Measurements from ENCODE around the gene MKNK2. TPM values are rescaled to one million over a fixed set of nuclear protein-coding genes. Genes with fewer than 3 reads are reported as not detected.

The MKNK2 gene
- total and polyA plus RNA-seq, 2 of the 13 experiments (the other 11 are each of a cell fraction or from before 2014, with no cell fraction given), result 44.9 to 112 TPM

DNA sequence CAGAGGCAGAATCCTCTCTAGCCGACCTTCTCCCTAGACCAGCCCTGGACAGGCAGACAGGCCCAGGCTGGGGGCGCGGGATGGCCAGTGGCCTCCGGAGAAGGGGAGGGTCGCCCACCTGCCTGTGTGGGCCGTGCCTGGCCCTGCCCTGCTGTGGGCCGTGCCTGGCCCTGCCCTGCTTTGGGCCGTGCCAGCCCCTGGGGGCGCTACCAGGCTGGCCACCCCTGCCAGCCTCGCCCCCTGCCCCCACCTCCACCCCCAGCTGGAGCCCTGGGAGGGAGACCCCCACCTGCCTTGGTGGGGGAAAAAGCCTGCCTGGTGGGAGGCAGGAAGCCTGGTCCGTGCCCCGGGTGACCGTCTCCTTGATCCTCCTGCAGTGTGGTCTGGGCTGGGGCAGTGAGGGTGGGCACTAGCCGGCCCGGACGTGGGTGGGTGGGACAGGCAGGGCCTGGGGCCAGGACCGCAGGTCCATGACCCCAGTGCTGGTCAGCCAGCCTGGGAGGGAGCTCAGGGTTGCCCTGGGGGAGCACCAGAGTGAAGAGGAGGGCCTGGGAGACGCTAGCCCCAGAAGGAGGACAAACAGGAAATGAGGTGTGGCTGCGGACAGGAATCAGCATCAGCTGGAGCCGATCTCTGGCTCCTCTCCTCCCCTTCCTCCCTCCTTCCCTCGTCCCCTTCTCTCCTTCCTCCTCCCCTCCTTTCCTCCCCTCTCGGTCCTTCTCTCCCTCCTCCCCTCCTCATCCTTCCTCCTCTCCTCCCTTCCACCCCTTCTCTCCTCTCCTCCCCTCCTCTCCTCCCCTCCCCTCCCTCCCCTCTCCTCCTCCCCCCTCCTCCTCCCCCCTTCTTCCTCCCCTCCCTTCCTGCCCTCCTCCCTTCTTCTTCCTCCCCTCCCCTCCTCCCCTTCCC is 5.1 kb upstream of the MKNK2 start (continued):
- TF ChIP-seq, protein P1, sequence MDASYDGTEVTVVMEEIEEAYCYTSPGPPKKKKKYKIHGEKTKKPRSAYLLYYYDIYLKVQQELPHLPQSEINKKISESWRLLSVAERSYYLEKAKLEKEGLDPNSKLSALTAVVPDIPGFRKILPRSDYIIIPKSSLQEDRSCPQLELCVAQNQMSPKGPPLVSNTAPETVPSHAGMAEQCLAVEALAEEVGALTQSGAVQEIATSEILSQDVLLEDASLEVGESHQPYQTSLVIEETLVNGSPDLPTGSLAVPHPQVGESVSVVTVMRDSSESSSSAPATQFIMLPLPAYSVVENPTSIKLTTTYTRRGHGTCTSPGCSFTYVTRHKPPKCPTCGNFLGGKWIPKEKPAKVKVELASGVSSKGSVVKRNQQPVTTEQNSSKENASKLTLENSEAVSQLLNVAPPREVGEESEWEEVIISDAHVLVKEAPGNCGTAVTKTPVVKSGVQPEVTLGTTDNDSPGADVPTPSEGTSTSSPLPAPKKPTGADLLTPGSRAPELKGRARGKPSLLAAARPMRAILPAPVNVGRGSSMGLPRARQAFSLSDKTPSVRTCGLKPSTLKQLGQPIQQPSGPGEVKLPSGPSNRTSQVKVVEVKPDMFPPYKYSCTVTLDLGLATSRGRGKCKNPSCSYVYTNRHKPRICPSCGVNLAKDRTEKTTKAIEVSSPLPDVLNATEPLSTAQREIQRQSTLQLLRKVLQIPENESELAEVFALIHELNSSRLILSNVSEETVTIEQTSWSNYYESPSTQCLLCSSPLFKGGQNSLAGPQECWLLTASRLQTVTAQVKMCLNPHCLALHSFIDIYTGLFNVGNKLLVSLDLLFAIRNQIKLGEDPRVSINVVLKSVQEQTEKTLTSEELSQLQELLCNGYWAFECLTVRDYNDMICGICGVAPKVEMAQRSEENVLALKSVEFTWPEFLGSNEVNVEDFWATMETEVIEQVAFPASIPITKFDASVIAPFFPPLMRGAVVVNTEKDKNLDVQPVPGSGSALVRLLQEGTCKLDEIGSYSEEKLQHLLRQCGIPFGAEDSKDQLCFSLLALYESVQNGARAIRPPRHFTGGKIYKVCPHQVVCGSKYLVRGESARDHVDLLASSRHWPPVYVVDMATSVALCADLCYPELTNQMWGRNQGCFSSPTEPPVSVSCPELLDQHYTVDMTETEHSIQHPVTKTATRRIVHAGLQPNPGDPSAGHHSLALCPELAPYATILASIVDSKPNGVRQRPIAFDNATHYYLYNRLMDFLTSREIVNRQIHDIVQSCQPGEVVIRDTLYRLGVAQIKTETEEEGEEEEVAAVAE (CRISPR knock-in tag; IDR thresholded peaks at IDR 0.05; ENCODE audit: borderline replicate concordance), result no peak
- TF ChIP-seq ZFP41 (CRISPR knock-in tag; IDR thresholded peaks at IDR 0.05; ENCODE audit: borderline replicate concordance) (no peak), CHD2 (IDR thresholded peaks at IDR 0.05; ENCODE audit: low read depth, low read length) (no peak), ZNF33B (CRISPR knock-in tag; IDR thresholded peaks at IDR 0.05) (no peak), HNRNPUL1 (IDR thresholded peaks at IDR 0.05; ENCODE audit: low read depth, low read length) (no peak), ZNF296 (CRISPR knock-in tag; conservative IDR thresholded peaks at IDR 0.05) (0 out of 2 replicates have a peak, but pooled peaks have one; percentile 23), HCFC1 (IDR thresholded peaks at IDR 0.05; ENCODE audit: low read depth, low read length) (no peak), ZSCAN5A (CRISPR knock-in tag; IDR thresholded peaks at IDR 0.05; ENCODE audit: borderline replicate concordance) (no peak), MEIS1 (CRISPR knock-in tag; IDR thresholded peaks at IDR 0.05; ENCODE audit: borderline replicate concordance) (no peak), DZIP1 (CRISPR knock-in tag; IDR thresholded peaks at IDR 0.05) (no peak)
- TF ChIP-seq, protein P2, sequence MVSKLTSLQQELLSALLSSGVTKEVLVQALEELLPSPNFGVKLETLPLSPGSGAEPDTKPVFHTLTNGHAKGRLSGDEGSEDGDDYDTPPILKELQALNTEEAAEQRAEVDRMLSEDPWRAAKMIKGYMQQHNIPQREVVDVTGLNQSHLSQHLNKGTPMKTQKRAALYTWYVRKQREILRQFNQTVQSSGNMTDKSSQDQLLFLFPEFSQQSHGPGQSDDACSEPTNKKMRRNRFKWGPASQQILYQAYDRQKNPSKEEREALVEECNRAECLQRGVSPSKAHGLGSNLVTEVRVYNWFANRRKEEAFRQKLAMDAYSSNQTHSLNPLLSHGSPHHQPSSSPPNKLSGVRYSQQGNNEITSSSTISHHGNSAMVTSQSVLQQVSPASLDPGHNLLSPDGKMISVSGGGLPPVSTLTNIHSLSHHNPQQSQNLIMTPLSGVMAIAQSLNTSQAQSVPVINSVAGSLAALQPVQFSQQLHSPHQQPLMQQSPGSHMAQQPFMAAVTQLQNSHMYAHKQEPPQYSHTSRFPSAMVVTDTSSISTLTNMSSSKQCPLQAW (CRISPR knock-in tag; IDR thresholded peaks at IDR 0.05), result no peak

Measured in HepG2 (cell line).